Mucosa of stomach (tissue), 1 donor: Measurements from ENCODE around the gene SRD5A3.
"Not testable (repeated sequence)": the region's sequence is repeated elsewhere in the genome, so short reads cannot be mapped to it uniquely, and the experiment has no call there.

Experiments used
- H3K27me3 ChIP-seq: one replicate; pipeline ENCODE4 v1.7.0; 2013; ENCODE audit warnings: mild to moderate bottlenecking, low read length; ENCODE audit not compliant: control insufficient read depth, insufficient read depth
- H3K36me3 ChIP-seq: one replicate; pipeline ENCODE4 v1.7.0; 2013; ENCODE audit warnings: low read length; ENCODE audit not compliant: control insufficient read depth, insufficient read depth
- H3K4me1 ChIP-seq: one replicate; pipeline ENCODE4 v1.7.0; 2013; ENCODE audit warnings: mild to moderate bottlenecking, low read length; ENCODE audit not compliant: control insufficient read depth, insufficient read depth
- H3K4me3 ChIP-seq: one replicate; pipeline ENCODE4 v1.7.0; 2013; ENCODE audit warnings: low read length
- H3K9ac ChIP-seq: one replicate; pipeline ENCODE4 v1.7.0; 2013; ENCODE audit warnings: mild to moderate bottlenecking, low read length, moderate library complexity
- H3K9me3 ChIP-seq: one replicate; pipeline ENCODE4 v1.7.0; 2013; ENCODE audit warnings: mild to moderate bottlenecking, low read length, moderate library complexity; ENCODE audit not compliant: control insufficient read depth
- donor health status: Pancreatic carcinoma.

SRD5A3 gene

DNA sequence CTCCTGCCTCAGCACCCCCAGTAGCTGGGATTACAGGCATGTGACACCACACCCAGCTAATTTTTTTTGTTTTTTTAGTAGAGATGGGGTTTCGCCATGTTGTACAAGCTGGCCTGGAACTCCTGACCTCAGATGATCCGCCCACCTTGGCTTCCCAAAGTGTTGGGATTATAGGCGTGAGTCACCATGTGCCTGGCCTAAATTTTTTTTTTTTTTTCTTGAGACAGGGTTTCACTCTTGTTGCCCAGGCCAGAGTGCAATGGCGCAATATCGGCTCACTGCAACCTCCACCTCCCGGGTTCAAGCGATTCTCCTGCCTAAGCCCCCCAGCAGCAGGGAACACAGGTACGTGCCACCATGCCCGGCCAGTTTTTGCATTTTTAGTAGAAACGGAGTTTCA, 4.8 kb downstream of the SRD5A3 start:
- not testable (repeated sequence) for H3K27me3 ChIP-seq, H3K9ac ChIP-seq, H3K4me3 ChIP-seq, H3K36me3 ChIP-seq, H3K9me3 ChIP-seq
- peaks cover 16% of the 10 kb centered on the region for H3K4me1 ChIP-seq

DNA sequence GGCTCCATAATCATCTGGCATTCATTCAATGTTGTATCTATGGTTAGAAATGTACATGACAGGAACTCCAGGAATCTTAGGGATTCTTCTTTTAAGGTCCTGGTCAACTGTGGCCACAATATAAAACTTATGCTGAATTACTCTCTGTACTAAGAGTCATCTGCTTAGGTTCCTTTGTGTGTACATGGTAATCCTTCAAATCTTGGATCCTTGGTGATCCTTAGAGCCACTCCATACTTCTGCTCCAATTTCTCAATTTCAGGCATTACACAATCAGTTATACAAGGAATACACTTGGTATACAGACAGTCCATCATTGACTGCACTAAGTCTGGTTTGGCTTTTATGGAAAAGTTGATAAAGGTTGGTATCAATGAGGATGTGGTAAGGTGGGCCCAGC, 5.8 kb downstream of the SRD5A3 start:
- H3K4me1 ChIP-seq, result peaks cover 14% of the 10 kb centered on the region
- no peaks in the 10 kb centered on the region for H3K27me3 ChIP-seq
- H3K4me3 ChIP-seq, result no peak overlapping the region
- H3K9ac ChIP-seq, result no peak overlapping the region
- H3K9me3 ChIP-seq, result no peaks in the 10 kb centered on the region
- no peaks in the 10 kb centered on the region for H3K36me3 ChIP-seq

DNA sequence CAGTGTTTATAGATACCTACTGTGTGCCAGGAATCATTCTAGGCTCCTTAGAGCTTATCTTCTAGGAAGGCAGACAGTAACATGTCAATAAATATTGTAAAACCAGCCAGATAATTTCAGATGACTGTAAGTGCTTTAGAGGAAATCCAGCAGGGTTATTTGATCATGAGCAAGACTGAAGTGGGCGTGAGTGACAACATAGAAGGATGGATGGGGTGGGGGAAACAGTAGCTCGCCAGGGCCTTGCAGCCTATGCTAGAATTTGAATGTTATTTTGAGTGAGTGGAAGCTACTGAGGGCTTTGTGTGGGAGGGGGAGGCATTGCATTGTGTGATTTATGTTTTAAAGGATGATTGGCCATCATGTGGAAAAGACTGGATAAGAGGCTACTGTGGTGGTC, 6.7 kb downstream of the SRD5A3 start:
- no peak overlapping the region for H3K4me3 ChIP-seq
- peaks cover 14% of the 10 kb centered on the region for H3K4me1 ChIP-seq
- H3K9ac ChIP-seq, result no peak overlapping the region
- H3K9me3 ChIP-seq, result no peaks in the 10 kb centered on the region
- H3K27me3 ChIP-seq, result no peaks in the 10 kb centered on the region
- H3K36me3 ChIP-seq, result no peaks in the 10 kb centered on the region

DNA sequence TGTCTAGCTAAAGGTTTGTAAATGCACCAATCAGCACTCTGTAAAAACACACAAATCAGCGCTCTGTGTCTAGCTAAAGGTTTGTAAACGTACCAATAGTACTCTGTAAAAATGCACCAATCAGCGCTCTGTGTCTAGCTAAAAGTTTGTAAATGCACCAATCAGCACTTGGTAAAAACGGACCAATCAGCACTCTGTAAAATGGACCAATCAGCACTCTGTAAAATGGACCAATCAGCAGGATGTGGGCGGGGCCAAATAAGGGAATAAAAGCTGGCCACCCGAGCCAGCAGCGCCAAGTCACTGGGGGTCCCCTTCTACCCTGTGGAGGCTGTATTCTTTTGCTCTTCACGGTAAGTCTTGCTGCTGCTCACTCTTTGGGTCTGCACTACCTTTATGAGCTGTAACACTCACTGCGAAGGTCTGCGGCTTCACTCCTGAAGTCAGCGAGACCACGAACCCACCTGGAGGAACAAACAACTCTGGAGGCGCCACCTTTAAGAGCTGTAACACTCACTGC, 7.2 kb downstream of the SRD5A3 start:
- H3K27me3 ChIP-seq, H3K4me3 ChIP-seq, H3K36me3 ChIP-seq, H3K9ac ChIP-seq, H3K9me3 ChIP-seq: not testable (repeated sequence)
- peaks cover 16% of the 10 kb centered on the region for H3K4me1 ChIP-seq

- Histone ChIP-seq H3K9me3 (no peaks in the 10 kb centered on the region), H3K4me3 (no peak overlapping the region), H3K36me3 (no peaks in the 10 kb centered on the region), H3K9ac (no peak overlapping the region), H3K4me1 (peaks cover 23% of the 10 kb centered on the region), H3K27me3 (no peaks in the 10 kb centered on the region)
Observed at GRCh38 chr4:55354648-55355047, 8.6 kb downstream of the SRD5A3 start.

GRCh38 chr4:55355555-55355954, 9.5 kb downstream of the SRD5A3 start:
- Histone ChIP-seq H3K27me3 (no peaks in the 10 kb centered on the region), H3K4me1 (peaks cover 23% of the 10 kb centered on the region), H3K9ac (no peak overlapping the region), H3K4me3 (no peak overlapping the region), H3K9me3 (no peaks in the 10 kb centered on the region), H3K36me3 (no peaks in the 10 kb centered on the region)

GRCh38 chr4:55356991-55357461, 11.0 kb downstream of the SRD5A3 start:
- Histone ChIP-seq H3K36me3 (no peaks in the 10 kb centered on the region), H3K27me3 (no peaks in the 10 kb centered on the region), H3K4me1 (peaks cover 23% of the 10 kb centered on the region), H3K9ac (no peak overlapping the region), H3K9me3 (no peaks in the 10 kb centered on the region), H3K4me3 (no peak overlapping the region)

- H3K9me3 ChIP-seq, result no peaks in the 10 kb centered on the region
- no peak overlapping the region for H3K9ac ChIP-seq
- H3K27me3 ChIP-seq, result no peaks in the 10 kb centered on the region
- H3K36me3 ChIP-seq, result no peaks in the 10 kb centered on the region
- H3K4me1 ChIP-seq, result peaks cover 23% of the 10 kb centered on the region
- H3K4me3 ChIP-seq, result no peak overlapping the region
Observed at GRCh38 chr4:55358246-55358645, 12.2 kb downstream of the SRD5A3 start.

DNA sequence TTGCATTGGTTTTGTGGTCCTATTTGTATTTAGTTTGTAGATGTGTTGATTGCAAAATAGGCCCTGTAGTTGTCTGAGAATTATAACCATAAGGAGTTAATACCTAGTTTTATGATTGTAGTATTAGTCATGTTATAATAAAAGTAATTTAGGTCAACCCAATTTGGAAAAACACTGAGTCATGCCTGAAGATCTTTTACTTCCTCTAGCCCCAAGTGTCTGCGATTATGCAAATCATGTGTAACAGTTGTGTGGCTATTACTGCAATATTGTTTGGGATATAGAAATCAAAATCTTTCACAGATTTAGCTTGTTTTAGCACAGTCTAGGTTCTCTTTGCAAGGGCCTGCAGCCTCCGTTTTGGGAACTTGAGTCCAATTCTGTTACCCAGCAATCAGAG, 12.6 kb downstream of the SRD5A3 start:
- no peaks in the 10 kb centered on the region for H3K36me3 ChIP-seq
- H3K9ac ChIP-seq, result no peak overlapping the region
- no peak overlapping the region for H3K4me3 ChIP-seq
- H3K4me1 ChIP-seq, result peaks cover 23% of the 10 kb centered on the region
- H3K27me3 ChIP-seq, result no peaks in the 10 kb centered on the region
- H3K9me3 ChIP-seq, result no peaks in the 10 kb centered on the region

DNA sequence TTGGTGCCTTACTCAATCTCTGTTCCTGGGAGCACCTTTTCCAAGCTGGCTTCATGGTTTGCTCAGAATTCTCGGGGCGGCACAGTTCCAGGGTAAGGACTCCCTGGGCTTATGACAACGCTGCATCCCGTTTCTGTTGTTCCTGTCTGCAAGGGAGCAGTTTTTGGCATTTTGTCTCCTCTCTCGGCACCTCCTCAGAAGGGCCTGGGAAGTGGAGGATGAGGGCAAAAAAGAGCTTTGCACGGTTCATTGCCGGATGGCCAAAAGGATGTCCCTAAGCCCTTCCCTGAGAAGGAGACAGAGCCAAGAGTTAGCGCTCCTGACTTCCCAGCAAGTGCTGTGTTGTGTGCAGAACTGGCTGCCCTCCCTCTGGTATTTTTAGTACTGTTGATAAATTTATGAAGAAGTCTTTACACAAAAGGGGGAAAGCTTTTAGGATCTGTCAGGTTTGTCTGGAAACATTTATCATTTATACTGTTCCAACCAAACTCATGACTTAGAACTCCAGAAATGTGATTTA, 13.4 kb downstream of the SRD5A3 start:
- peaks cover 23% of the 10 kb centered on the region for H3K4me1 ChIP-seq
- no peaks in the 10 kb centered on the region for H3K36me3 ChIP-seq
- H3K9me3 ChIP-seq, result no peaks in the 10 kb centered on the region
- H3K27me3 ChIP-seq, result no peaks in the 10 kb centered on the region
- no peak overlapping the region for H3K4me3 ChIP-seq
- no peak overlapping the region for H3K9ac ChIP-seq

DNA sequence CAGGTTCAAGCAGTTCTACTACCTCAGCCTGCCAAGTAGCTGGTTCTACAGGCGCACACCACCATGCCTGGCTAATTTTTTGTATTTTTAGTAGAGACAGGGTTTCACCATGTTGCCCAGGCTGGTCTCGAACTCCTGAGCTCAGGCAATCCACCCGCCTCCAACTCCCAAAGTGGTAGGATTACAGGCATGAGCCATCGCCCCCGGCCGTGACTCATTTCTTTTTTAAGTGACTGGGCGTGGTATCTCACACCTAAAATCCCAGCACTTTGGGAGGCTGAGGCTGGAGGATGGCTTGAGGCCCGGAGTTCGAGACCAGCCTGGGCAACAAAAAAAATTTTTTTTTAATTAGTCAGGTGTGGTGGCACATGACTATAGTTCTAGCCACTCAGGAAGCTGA, 16.9 kb downstream of the SRD5A3 start:
- H3K4me3 ChIP-seq, H3K9ac ChIP-seq, H3K36me3 ChIP-seq, H3K9me3 ChIP-seq, H3K27me3 ChIP-seq: not testable (repeated sequence)
- H3K4me1 ChIP-seq, result peaks cover 11% of the 10 kb centered on the region

- Histone ChIP-seq H3K27me3 (no peaks in the 10 kb centered on the region), H3K9me3 (no peaks in the 10 kb centered on the region), H3K4me3 (no peak overlapping the region), H3K9ac (no peak overlapping the region), H3K36me3 (no peaks in the 10 kb centered on the region), H3K4me1 (peaks cover 2% of the 10 kb centered on the region)
Observed at GRCh38 chr4:55363691-55364351, 17.8 kb downstream of the SRD5A3 start.
